Astrocyte (in vitro differentiated cells and primary cell): ENCODE data around the gene GOLGA5. TPM values are rescaled to one million over a fixed set of nuclear protein-coding genes. Genes with fewer than 3 reads are reported as not detected.

Experiments used
- DNase-seq: peaks from one replicate; pipeline ENCODE4 v3.0.0-alpha.2; 2010; ENCODE audit warnings: low read depth
- FAIRE-seq: peaks from 2 replicates; lab custom pipeline; 2011; peaks lifted over from hg19 to GRCh38; lab: Jason Lieb, UNC
- H2AFZ ChIP-seq: 2 replicates; pipeline ENCODE4 v1.6.0; 2012; ENCODE audit warnings: low read depth, low read length, inconsistent platforms
- H3K27ac ChIP-seq: 2 replicates; pipeline ENCODE4 v1.5.1; 2011; ENCODE audit warnings: low read depth, low read length, inconsistent platforms
- H3K27me3 ChIP-seq: 2 replicates; pipeline ENCODE4 v1.6.0; 2011; ENCODE audit warnings: low read length, inconsistent platforms; ENCODE audit not compliant: insufficient read depth
- H3K36me3 ChIP-seq: 2 replicates; pipeline ENCODE4 v1.5.1; 2011; ENCODE audit warnings: low read length, inconsistent platforms; ENCODE audit not compliant: insufficient read depth
- H3K4me1 ChIP-seq: 2 replicates; pipeline ENCODE4 v1.5.1; 2011; ENCODE audit warnings: low read length, inconsistent platforms; ENCODE audit not compliant: insufficient read depth
- H3K4me2 ChIP-seq: 2 replicates; pipeline ENCODE4 v1.6.0; 2012; ENCODE audit warnings: low read length, inconsistent platforms
- H3K4me3 ChIP-seq: 2 replicates; pipeline ENCODE4 v1.5.1; 2011; ENCODE audit warnings: low read depth, mild to moderate bottlenecking, low read length, inconsistent platforms; ENCODE audit not compliant: insufficient read depth
- H3K79me2 ChIP-seq: 2 replicates; pipeline ENCODE4 v1.6.0; 2012; ENCODE audit warnings: mild to moderate bottlenecking, low read length, inconsistent platforms; ENCODE audit not compliant: insufficient read depth
- H3K9ac ChIP-seq: 2 replicates; pipeline ENCODE4 v1.6.0; 2012; ENCODE audit warnings: mild to moderate bottlenecking, low read length, inconsistent platforms
- H3K9me3 ChIP-seq: 2 replicates; pipeline ENCODE4 v1.5.1; 2012; ENCODE audit warnings: low read depth, mild to moderate bottlenecking, low read length, inconsistent platforms; ENCODE audit not compliant: insufficient read depth
- H4K20me1 ChIP-seq: 2 replicates; pipeline ENCODE4 v1.6.0; 2012; ENCODE audit warnings: low read length, inconsistent platforms; ENCODE audit not compliant: insufficient read depth
- H3K27ac Mint-ChIP-seq: one replicate; pipeline ENCODE4 v1.8.0; 2021; ENCODE audit warnings: mild to moderate bottlenecking, mixed read lengths; ENCODE audit not compliant: unreplicated experiment
- H3K27me3 Mint-ChIP-seq: one replicate; pipeline ENCODE4 v1.8.0; 2021; ENCODE audit warnings: low read depth, mixed read lengths; ENCODE audit not compliant: unreplicated experiment
- H3K36me3 Mint-ChIP-seq: one replicate; pipeline ENCODE4 v1.8.0; 2021; ENCODE audit warnings: low read depth, mixed read lengths; ENCODE audit not compliant: unreplicated experiment
- H3K4me1 Mint-ChIP-seq: one replicate; pipeline ENCODE4 v1.8.0; 2021; ENCODE audit warnings: low read depth, mixed read lengths; ENCODE audit not compliant: unreplicated experiment
- H3K4me3 Mint-ChIP-seq: one replicate; pipeline ENCODE4 v1.8.0; 2021; ENCODE audit warnings: mild to moderate bottlenecking, moderate library complexity, mixed read lengths; ENCODE audit not compliant: unreplicated experiment
- H3K9me3 Mint-ChIP-seq: one replicate; pipeline ENCODE4 v1.8.0; 2021; ENCODE audit warnings: mild to moderate bottlenecking, mixed read lengths; ENCODE audit not compliant: unreplicated experiment
- EZH2 ChIP-seq: IDR thresholded peaks from 2 replicates; pipeline ENCODE4 v1.6.1; 2012; ENCODE audit warnings: mild to moderate bottlenecking, low read length, inconsistent platforms; ENCODE audit not compliant: insufficient read depth
- total RNA-seq: library from RNA; stranded (reverse); gene quantifications from 2 replicates; pipeline ENCODE4 v1.2.1, GENCODE V29; 2021
- TF ChIP-seq, protein P1 (sequence below): IDR thresholded peaks from 2 replicates; pipeline ENCODE4 v1.5.1; 2011; ENCODE audit warnings: low read depth, mild to moderate bottlenecking, inconsistent platforms, low read length, moderate library complexity; ENCODE audit not compliant: insufficient read depth

The GOLGA5 gene
- total RNA-seq, 1 donor from 2014 or later, result 43.1 TPM

- H3K27me3 Mint-ChIP-seq, result no peaks in the 10 kb centered on the region
- Histone ChIP-seq H2AFZ (no peak overlapping the region), H3K36me3 (peaks cover 19% of the 10 kb centered on the region), H3K79me2 (peaks cover 84% of the 10 kb centered on the region), H3K4me3 (no peak overlapping the region), H4K20me1 (peaks cover 34% of the 10 kb centered on the region), H3K4me2 (no peak overlapping the region), H3K4me1 (peaks cover 6% of the 10 kb centered on the region), H3K27me3 (no peaks in the 10 kb centered on the region), H3K27ac (no peak overlapping the region), H3K9ac (no peak overlapping the region), H3K9me3 (no peaks in the 10 kb centered on the region)
- H3K36me3 Mint-ChIP-seq, result peaks cover 12% of the 10 kb centered on the region
- DNase-seq (no peak), FAIRE-seq (no peak)
- no peak overlapping the region for H3K27ac Mint-ChIP-seq
- peaks cover 3% of the 10 kb centered on the region for H3K9me3 Mint-ChIP-seq
- H3K4me3 Mint-ChIP-seq, result no peak overlapping the region
- H3K4me1 Mint-ChIP-seq, result peaks cover 25% of the 10 kb centered on the region
- no peak for TF ChIP-seq EZH2
- TF ChIP-seq, protein P1, sequence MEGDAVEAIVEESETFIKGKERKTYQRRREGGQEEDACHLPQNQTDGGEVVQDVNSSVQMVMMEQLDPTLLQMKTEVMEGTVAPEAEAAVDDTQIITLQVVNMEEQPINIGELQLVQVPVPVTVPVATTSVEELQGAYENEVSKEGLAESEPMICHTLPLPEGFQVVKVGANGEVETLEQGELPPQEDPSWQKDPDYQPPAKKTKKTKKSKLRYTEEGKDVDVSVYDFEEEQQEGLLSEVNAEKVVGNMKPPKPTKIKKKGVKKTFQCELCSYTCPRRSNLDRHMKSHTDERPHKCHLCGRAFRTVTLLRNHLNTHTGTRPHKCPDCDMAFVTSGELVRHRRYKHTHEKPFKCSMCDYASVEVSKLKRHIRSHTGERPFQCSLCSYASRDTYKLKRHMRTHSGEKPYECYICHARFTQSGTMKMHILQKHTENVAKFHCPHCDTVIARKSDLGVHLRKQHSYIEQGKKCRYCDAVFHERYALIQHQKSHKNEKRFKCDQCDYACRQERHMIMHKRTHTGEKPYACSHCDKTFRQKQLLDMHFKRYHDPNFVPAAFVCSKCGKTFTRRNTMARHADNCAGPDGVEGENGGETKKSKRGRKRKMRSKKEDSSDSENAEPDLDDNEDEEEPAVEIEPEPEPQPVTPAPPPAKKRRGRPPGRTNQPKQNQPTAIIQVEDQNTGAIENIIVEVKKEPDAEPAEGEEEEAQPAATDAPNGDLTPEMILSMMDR, result no peak
Observed at GRCh38 chr14:92797935-92798653, 4.0 kb downstream of the GOLGA5 start.

GRCh38 chr14:92798811-92799210, 4.7 kb downstream of the GOLGA5 start:
- no peak for DNase-seq
- FAIRE-seq, result no peak
- peaks cover under 1% of the 10 kb centered on the region for H3K9me3 Mint-ChIP-seq
- peaks cover 10% of the 10 kb centered on the region for H3K36me3 Mint-ChIP-seq
- no peak overlapping the region for H3K4me3 Mint-ChIP-seq
- no peak overlapping the region for H2AFZ ChIP-seq
- H3K4me3 ChIP-seq, result no peak overlapping the region
- H3K36me3 ChIP-seq, result peaks cover 19% of the 10 kb centered on the region
- H3K27me3 ChIP-seq, result no peaks in the 10 kb centered on the region
- H3K4me1 ChIP-seq, result peaks cover 6% of the 10 kb centered on the region
- peaks cover 41% of the 10 kb centered on the region for H4K20me1 ChIP-seq
- no peak overlapping the region for H3K27ac Mint-ChIP-seq
- H3K27ac ChIP-seq, result no peak overlapping the region
- H3K9ac ChIP-seq, result no peak overlapping the region
- no peak overlapping the region for H3K4me2 ChIP-seq
- H3K4me1 Mint-ChIP-seq, result peaks cover 21% of the 10 kb centered on the region
- H3K9me3 ChIP-seq, result no peaks in the 10 kb centered on the region
- H3K79me2 ChIP-seq, result peaks cover 91% of the 10 kb centered on the region
- H3K27me3 Mint-ChIP-seq, result no peaks in the 10 kb centered on the region
- TF ChIP-seq, protein P1, result no peak
- TF ChIP-seq EZH2, result no peak

DNA sequence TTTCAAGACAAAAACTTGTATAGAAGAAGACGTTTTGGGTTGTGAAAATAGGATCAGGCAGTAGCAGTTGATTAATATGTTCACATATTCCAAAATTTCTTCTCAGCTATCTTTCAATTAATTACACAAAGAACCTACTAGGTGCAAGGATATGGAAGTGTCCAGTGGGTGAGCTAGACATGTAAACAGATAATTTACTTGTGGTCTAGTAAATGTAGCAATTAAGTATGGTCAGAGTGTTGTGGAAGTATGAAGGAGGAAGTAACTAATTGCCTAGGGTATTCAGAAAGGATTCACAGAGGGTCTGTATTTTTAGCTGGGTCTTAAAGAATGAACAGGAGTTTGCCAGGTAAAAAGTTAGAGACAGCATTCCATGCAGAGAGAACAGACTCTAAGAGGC, 5.9 kb downstream of the GOLGA5 start:
- Histone ChIP-seq H4K20me1 (peaks cover 48% of the 10 kb centered on the region), H3K4me3 (no peak overlapping the region), H2AFZ (no peak overlapping the region), H3K27ac (no peak overlapping the region), H3K9me3 (no peaks in the 10 kb centered on the region), H3K79me2 (peaks cover 91% of the 10 kb centered on the region), H3K27me3 (no peaks in the 10 kb centered on the region), H3K4me2 (peak overlapping the region; percentile 48), H3K4me1 (peaks cover 6% of the 10 kb centered on the region), H3K9ac (no peak overlapping the region), H3K36me3 (peaks cover 19% of the 10 kb centered on the region)
- Mint-ChIP-seq H3K27ac (no peak overlapping the region), H3K27me3 (no peaks in the 10 kb centered on the region), H3K4me1 (peaks cover 21% of the 10 kb centered on the region), H3K9me3 (no peaks in the 10 kb centered on the region), H3K4me3 (peak overlapping the region; percentile 58), H3K36me3 (peaks cover 10% of the 10 kb centered on the region)
- DNase-seq, result no peak
- FAIRE-seq, result no peak
- TF ChIP-seq, protein P1, result no peak
- no peak for TF ChIP-seq EZH2
